ENCODE results near the gene TPCN1. TPM values are rescaled to one million over a fixed set of nuclear protein-coding genes. Genes with fewer than 3 reads are reported as not detected.

TPCN1 gene
- polyA plus RNA-seq, 1 experiment: 31.9 TPM

DNA sequence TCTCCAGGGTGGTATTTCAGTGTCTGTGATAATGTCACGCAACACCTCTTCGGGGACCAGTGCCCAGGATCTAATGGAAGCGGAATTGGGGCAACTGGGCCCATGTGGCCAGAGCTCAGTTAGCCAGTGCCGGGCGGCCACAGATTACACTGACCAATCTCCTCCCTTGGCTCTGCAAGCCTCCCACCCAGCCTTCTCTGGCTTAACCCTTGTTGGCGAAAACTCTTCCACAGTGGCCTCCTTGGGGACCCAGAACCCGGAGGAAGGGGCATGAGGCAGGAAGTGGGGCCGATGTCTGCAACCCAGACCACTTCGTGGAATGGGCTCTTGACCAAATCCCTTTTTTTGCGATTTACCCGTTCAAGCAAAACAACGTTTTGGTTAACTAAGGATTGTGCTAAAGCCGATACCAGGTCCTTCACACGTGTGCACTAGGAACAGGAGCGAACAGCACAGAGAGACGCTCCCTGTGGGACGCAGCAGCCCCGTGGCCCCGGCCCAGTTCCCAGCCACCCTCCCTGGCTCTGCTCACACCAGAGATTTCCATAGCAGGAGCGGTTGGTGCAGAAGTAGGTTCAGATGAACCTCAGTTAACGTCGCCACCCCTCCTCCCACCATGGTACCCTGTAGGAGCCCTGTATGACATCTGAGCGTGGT is 75.4 kb downstream of the TPCN1 start:
- DNase-seq (ENCODE audit: low read depth): no peak
- Histone ChIP-seq H3K36me3 (ENCODE audit: control insufficient read depth, insufficient read depth, low read length) (peaks cover 26% of the 10 kb centered on the region), H3K27me3 (ENCODE audit: control insufficient read depth, insufficient read depth, low read length) (no peaks in the 10 kb centered on the region), H3K4me3 (ENCODE audit: low read depth, low read length) (no peak overlapping the region)
- TF ChIP-seq CTCF (IDR thresholded peaks at IDR 0.05; ENCODE audit: insufficient read depth, low read depth, low read length): no peak
- ChIA-PET CTCF (no interaction called here), POLR2A (no interaction called here)

GRCh38 chr12:113297214-113297587 is 75.9 kb downstream of the TPCN1 start:
- no peak for TF ChIP-seq CTCF (IDR thresholded peaks at IDR 0.05; ENCODE audit: insufficient read depth, low read depth, low read length)
- H3K4me3 ChIP-seq (ENCODE audit: low read depth, low read length): no peak overlapping the region
- no peak for DNase-seq (ENCODE audit: low read depth)
- ChIA-PET CTCF (no interaction called here), POLR2A (no interaction called here)
- no peaks in the 10 kb centered on the region for H3K27me3 ChIP-seq (ENCODE audit: control insufficient read depth, insufficient read depth, low read length)
- peaks cover 27% of the 10 kb centered on the region for H3K36me3 ChIP-seq (ENCODE audit: control insufficient read depth, insufficient read depth, low read length)

GRCh38 chr12:113297621-113298471 is 76.6 kb downstream of the TPCN1 start:
- no peak for DNase-seq (ENCODE audit: low read depth)
- CTCF ChIA-PET: interaction anchor here (0.6 to 1.5 kb wide), 3 partner anchors 11 to 1278 kb away, joined by 4 read pairs; no protein-coding TSS in a partner anchor
- Histone ChIP-seq H3K36me3 (ENCODE audit: control insufficient read depth, insufficient read depth, low read length) (peaks cover 27% of the 10 kb centered on the region), H3K4me3 (ENCODE audit: low read depth, low read length) (no peak overlapping the region), H3K27me3 (ENCODE audit: control insufficient read depth, insufficient read depth, low read length) (no peaks in the 10 kb centered on the region)
- TF ChIP-seq CTCF (IDR thresholded peaks at IDR 0.05; ENCODE audit: insufficient read depth, low read depth, low read length): no peak
- POLR2A ChIA-PET: no interaction called here

DNA sequence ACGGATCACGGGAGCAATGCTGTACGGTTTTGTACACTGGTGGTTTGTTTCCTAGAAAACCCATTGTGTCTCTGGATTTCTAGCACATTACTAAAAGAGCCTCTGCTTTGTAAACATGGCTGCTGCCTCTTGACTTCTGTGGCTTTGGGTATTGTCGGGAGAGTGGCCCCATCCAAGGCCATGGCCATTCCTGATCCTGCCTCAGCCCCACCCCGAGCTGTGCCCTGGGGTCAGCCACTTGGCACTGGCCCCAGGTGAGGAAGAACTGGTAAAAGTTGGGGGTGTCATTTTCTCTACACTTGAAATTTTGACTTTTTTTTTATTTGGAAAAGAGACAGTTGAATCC is 77.2 kb downstream of the TPCN1 start:
- H3K4me3 ChIP-seq (ENCODE audit: low read depth, low read length): no peak overlapping the region
- CTCF ChIA-PET: interaction anchor here (0.6 to 1.5 kb wide), 3 partner anchors 11 to 1278 kb away, joined by 4 read pairs; no protein-coding TSS in a partner anchor
- peaks cover 22% of the 10 kb centered on the region for H3K36me3 ChIP-seq (ENCODE audit: control insufficient read depth, insufficient read depth, low read length)
- POLR2A ChIA-PET: no interaction called here
- no peaks in the 10 kb centered on the region for H3K27me3 ChIP-seq (ENCODE audit: control insufficient read depth, insufficient read depth, low read length)
- DNase-seq (ENCODE audit: low read depth): no peak
- TF ChIP-seq CTCF (IDR thresholded peaks at IDR 0.05; ENCODE audit: insufficient read depth, low read depth, low read length): no peak

GRCh38 chr12:113298861-113299545 is 77.7 kb downstream of the TPCN1 start:
- POLR2A ChIA-PET: no interaction called here
- Histone ChIP-seq H3K4me3 (ENCODE audit: low read depth, low read length) (no peak overlapping the region), H3K36me3 (ENCODE audit: control insufficient read depth, insufficient read depth, low read length) (peaks cover 22% of the 10 kb centered on the region), H3K27me3 (ENCODE audit: control insufficient read depth, insufficient read depth, low read length) (no peaks in the 10 kb centered on the region)
- CTCF ChIA-PET: interaction anchor here (0.7 to 1.5 kb wide), 4 partner anchors 10 to 112 kb away, joined by 3 to 4 read pairs (median 4); no protein-coding TSS in a partner anchor
- TF ChIP-seq CTCF (IDR thresholded peaks at IDR 0.05; ENCODE audit: insufficient read depth, low read depth, low read length): no peak
- DNase-seq (ENCODE audit: low read depth): no peak

Measured in BJ (cell line).